Globus pallidus (tissue), 1 donor: ENCODE results near the gene PIK3R5.
"Not testable (repeated sequence)": the region's sequence is repeated elsewhere in the genome, so short reads cannot be mapped to it uniquely, and the experiment has no call there.

Experiments used
- DNase-seq: peaks from one replicate; pipeline ENCODE4 v3.0.0-alpha.2; 2015; ENCODE audit warnings: low spot score

Gene PIK3R5

GRCh38 chr17:8985054-8985701, 19.7 kb upstream of the PIK3R5 start:
- DNase-seq, result no peak

- DNase-seq, result not testable (repeated sequence)
Observed at GRCh38 chr17:8984225-8984624, 18.7 kb upstream of the PIK3R5 start.

- DNase-seq, result no peak
Observed at GRCh38 chr17:8981443-8981842, 15.9 kb upstream of the PIK3R5 start.

- DNase-seq, result no peak
Observed at GRCh38 chr17:8979715-8980114, 14.2 kb upstream of the PIK3R5 start.

- no peak for DNase-seq
Observed at GRCh38 chr17:8976638-8977037, 11.1 kb upstream of the PIK3R5 start.

GRCh38 chr17:8975091-8975725, 9.7 kb upstream of the PIK3R5 start:
- DNase-seq, result no peak

- DNase-seq, result no peak
Observed at GRCh38 chr17:8969901-8970300, 4.4 kb upstream of the PIK3R5 start.

- DNase-seq, result no peak
Observed at GRCh38 chr17:8968503-8968902, 3.0 kb upstream of the PIK3R5 start.

GRCh38 chr17:8967861-8968260, 2.4 kb upstream of the PIK3R5 start:
- DNase-seq, result no peak

- DNase-seq, result no peak
Observed at GRCh38 chr17:8966926-8967325, 1.4 kb upstream of the PIK3R5 start.

GRCh38 chr17:8964801-8965393, 610 bp downstream of the PIK3R5 start:
- no peak for DNase-seq

GRCh38 chr17:8963647-8964258, 1.8 kb downstream of the PIK3R5 start:
- no peak for DNase-seq

GRCh38 chr17:8963014-8963413, 2.5 kb downstream of the PIK3R5 start:
- no peak for DNase-seq

GRCh38 chr17:8961829-8962228, 3.7 kb downstream of the PIK3R5 start:
- DNase-seq, result no peak

GRCh38 chr17:8960325-8961140, 5.0 kb downstream of the PIK3R5 start:
- no peak for DNase-seq

GRCh38 chr17:8959312-8959918, 6.1 kb downstream of the PIK3R5 start:
- DNase-seq, result no peak

- no peak for DNase-seq
Observed at GRCh38 chr17:8957721-8958120, 7.8 kb downstream of the PIK3R5 start.

GRCh38 chr17:8956465-8956902, 9.0 kb downstream of the PIK3R5 start:
- no peak for DNase-seq

GRCh38 chr17:8955021-8955959, 10.2 kb downstream of the PIK3R5 start:
- peak; percentile 55 for DNase-seq

- DNase-seq, result peak; percentile 44
Observed at GRCh38 chr17:8954339-8954738, 11.2 kb downstream of the PIK3R5 start.
